GM10266 (cell line): Measurements from ENCODE around the gene SPTB.

Source experiments
- DNase-seq: peaks from one replicate; pipeline ENCODE4 v3.0.0; 2012; ENCODE audit errors: extremely low spot score
- CTCF ChIP-seq: IDR thresholded peaks from 2 replicates; pipeline ENCODE4 v1.5.1; 2012; ENCODE audit warnings: mild to moderate bottlenecking, low read depth; ENCODE audit not compliant: control insufficient read depth, insufficient read depth; ENCODE audit errors: missing control alignments

Gene SPTB

GRCh38 chr14:64801800-64802199 lies 77.9 kb downstream of the SPTB start:
- TF ChIP-seq CTCF, result peak; percentile 36
- no peak for DNase-seq

- no peak for DNase-seq
- TF ChIP-seq CTCF, result no peak
These were observed 78.7 kb downstream of the SPTB start for GRCh38 chr14:64801046-64801445.

DNA sequence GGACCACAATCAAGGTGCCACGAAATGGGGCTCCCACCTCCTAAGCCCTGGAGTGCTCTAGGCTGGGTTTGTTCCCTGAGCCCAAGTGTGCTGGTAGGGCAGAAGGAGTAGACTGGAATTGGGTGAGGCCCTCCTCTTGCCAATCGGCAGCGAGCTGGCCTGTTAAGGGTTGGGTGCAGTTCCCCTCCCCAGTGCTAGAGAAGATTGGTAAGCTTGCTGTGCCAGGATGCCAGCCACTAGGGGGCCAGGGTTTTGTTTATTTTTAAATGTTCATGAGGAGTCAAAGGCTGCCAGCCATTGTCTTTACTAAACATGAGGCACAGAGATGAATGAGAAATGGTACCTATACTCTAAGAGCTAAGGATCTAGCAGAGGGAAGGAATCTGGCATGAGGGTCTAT lies 79.7 kb downstream of the SPTB start:
- DNase-seq, result no peak
- TF ChIP-seq CTCF, result peak; percentile 10

- DNase-seq, result no peak
- no peak for TF ChIP-seq CTCF
These were observed 80.2 kb downstream of the SPTB start for GRCh38 chr14:64799555-64799954.

- DNase-seq, result no peak
- no peak for TF ChIP-seq CTCF
These were observed 83.3 kb downstream of the SPTB start for GRCh38 chr14:64796369-64796768.

DNA sequence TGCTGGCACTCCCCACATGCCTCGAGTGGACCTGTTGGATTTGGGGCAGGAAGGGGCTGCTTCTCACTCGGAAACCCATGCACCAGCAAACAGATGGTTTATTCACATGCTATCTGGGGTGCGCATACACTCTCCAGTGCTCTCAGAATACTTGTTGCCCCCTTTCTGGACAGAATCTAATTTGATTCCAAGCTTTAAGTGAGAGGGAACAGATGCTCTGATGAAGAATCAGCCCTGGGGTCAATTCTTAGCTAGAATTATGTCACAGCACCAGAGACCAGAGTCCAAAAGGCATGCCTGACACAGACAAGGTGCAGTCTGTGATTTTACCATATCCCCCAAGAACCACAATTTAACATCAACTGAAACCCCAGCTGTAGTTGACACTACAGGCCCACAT lies 83.8 kb downstream of the SPTB start:
- no peak for TF ChIP-seq CTCF
- no peak for DNase-seq

DNA sequence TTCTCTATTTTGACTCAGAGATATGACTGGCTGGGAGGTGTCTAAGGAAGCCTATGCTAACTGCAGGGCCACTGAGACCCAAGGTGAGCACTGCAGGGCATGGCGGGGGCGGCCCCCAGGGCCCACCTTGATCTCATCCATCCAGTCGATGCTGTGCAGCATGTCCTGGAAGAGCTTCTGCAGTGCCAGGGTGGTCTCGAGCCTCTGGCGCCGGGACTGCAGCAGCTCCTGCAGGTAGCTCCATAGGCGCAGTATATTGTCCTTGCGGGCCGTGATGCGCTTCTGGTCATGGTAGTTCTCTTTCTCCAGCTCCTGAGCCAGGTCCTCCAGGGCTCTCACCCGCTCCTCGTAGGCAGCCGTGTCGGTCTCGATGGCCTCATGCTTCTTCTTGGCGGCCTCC lies 84.5 kb downstream of the SPTB start:
- no peak for TF ChIP-seq CTCF
- DNase-seq, result no peak
